Measurements from ENCODE around the gene PRKG1. TPM values are rescaled to one million over a fixed set of nuclear protein-coding genes. Genes with fewer than 3 reads are reported as not detected.
A peak's percentile ranks its signal among the peaks of the same experiment; 100 is the strongest.

PRKG1 gene
- total RNA-seq, 1 experiment from 2014 or later = 7.4 TPM

DNA sequence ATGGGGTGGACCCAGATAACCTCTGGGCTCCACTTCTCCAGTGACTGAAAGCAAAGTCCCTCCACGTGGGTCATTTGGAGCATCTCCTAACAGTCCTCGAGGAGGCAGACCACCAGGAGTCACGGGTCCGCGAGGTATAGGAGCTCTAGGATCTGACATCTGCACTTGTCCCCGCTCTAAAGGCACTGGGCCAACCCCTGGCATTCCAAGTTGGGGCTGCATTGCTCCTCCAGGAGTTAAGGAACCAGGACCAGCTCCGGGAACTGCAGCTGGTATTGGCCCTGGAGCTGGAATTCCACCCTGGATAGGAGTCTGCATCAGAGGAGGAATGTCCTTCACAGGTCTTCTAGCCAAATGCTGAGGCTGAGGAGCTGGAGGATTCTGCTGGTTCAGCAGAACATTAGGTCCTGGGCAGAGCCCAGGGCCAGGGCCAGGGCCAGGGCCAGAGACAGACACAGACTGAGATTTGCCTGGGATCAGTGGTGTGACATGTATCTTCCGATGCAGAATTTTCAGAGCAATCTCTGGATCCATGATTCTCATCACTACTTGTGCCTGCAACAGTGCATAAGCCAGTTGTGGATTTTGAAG is 624.3 kb downstream of the PRKG1 start:
- H3K27ac ChIP-seq (ENCODE audit: low read length) = no peak overlapping the region
- H3K79me2 ChIP-seq (ENCODE audit: low read length) = peaks cover 41% of the 10 kb centered on the region
- peak overlapping the region; percentile 74 for H3K4me3 ChIP-seq (ENCODE audit: low read length)
- intact Hi-C loops (cut with micrococcal nuclease) = loop anchor here (1.0 to 10.0 kb wide), 5 partner anchors 56 to 274 kb away; no protein-coding TSS in a partner anchor
- BruUV-seq (replicated peaks) = no TSS peak
- peaks cover 25% of the 10 kb centered on the region; the same call in 1 of the 2 replicates for H4K20me1 ChIP-seq (ENCODE audit: low read length)
- no peaks in the 10 kb centered on the region for H3F3A ChIP-seq (ENCODE audit: low read length, unreplicated experiment)
- peak overlapping the region; percentile 86 for H3K4me2 ChIP-seq (ENCODE audit: low read length)
- H3K9me2 ChIP-seq (replicated peaks; ENCODE audit: low read length) = no peaks in the 10 kb centered on the region
- H3K9me3 ChIP-seq (ENCODE audit: low read length) = no peaks in the 10 kb centered on the region
- no peaks in the 10 kb centered on the region for H3K27me3 ChIP-seq (ENCODE audit: low read length)
- ChIA-PET CTCF (interaction anchor here (0.6 kb wide), 1 partner anchor 954 kb away, joined by 4 read pairs; no protein-coding TSS in a partner anchor), POLR2A (ENCODE audit: unreplicated experiment) (no interaction called here)
- peak overlapping the region; percentile 91 for H2AFZ ChIP-seq (ENCODE audit: low read length)
- DNase-seq = no peak
- peaks cover 32% of the 10 kb centered on the region for H3K4me1 ChIP-seq (ENCODE audit: insufficient read depth, low read length)
- ATAC-seq = no peak
- TF ChIP-seq EZH2 (IDR thresholded peaks at IDR 0.05; ENCODE audit: low read length, unreplicated experiment) (no peak), EZH2phosphoT487 (IDR thresholded peaks at IDR 0.05; ENCODE audit: borderline replicate concordance, low read length) (no peak)
- TF ChIP-seq, protein P1, sequence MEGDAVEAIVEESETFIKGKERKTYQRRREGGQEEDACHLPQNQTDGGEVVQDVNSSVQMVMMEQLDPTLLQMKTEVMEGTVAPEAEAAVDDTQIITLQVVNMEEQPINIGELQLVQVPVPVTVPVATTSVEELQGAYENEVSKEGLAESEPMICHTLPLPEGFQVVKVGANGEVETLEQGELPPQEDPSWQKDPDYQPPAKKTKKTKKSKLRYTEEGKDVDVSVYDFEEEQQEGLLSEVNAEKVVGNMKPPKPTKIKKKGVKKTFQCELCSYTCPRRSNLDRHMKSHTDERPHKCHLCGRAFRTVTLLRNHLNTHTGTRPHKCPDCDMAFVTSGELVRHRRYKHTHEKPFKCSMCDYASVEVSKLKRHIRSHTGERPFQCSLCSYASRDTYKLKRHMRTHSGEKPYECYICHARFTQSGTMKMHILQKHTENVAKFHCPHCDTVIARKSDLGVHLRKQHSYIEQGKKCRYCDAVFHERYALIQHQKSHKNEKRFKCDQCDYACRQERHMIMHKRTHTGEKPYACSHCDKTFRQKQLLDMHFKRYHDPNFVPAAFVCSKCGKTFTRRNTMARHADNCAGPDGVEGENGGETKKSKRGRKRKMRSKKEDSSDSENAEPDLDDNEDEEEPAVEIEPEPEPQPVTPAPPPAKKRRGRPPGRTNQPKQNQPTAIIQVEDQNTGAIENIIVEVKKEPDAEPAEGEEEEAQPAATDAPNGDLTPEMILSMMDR (conservative IDR thresholded peaks at IDR 0.05; ENCODE audit: low read depth, low read length) = no peak
- peaks cover 21% of the 10 kb centered on the region for H3K36me3 ChIP-seq (ENCODE audit: low read depth, low read length)
- peak overlapping the region; percentile 86 for H3K9ac ChIP-seq (ENCODE audit: low read length)

DNA sequence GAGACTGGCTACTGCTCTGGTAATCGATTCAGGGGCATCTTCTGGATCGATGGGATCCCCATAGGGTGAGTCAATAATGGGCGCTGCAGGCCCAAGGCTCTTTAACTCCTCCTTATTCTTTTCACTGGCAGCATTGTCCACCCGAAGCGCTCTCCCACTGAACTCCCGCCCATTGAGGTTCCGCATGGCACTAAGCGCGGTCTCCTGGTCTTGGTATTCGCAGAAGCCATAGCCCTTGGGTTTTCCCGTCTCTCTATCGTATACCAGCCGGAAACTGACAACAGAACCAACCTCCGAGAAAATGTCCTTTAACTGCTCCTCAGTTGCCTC is 624.8 kb downstream of the PRKG1 start:
- intact Hi-C loops (cut with micrococcal nuclease) = loop anchor here (1.0 to 10.0 kb wide), 5 partner anchors 56 to 274 kb away; no protein-coding TSS in a partner anchor
- no peaks in the 10 kb centered on the region for H3K27me3 ChIP-seq (ENCODE audit: low read length)

More for the DNA sequence above, 624.8 kb downstream of the PRKG1 start:
- H3K9me3 ChIP-seq (ENCODE audit: low read length) = no peaks in the 10 kb centered on the region
- H3K79me2 ChIP-seq (ENCODE audit: low read length) = peaks cover 41% of the 10 kb centered on the region
- peak overlapping the region; percentile 91 for H2AFZ ChIP-seq (ENCODE audit: low read length)
- ChIA-PET POLR2A (ENCODE audit: unreplicated experiment) (no interaction called here), CTCF (interaction anchor here (0.6 kb wide), 1 partner anchor 954 kb away, joined by 4 read pairs; no protein-coding TSS in a partner anchor)
- BruUV-seq (replicated peaks) = TSS peak; percentile 74
- peak overlapping the region; percentile 86 for H3K4me2 ChIP-seq (ENCODE audit: low read length)
- peak overlapping the region; percentile 74 for H3K4me3 ChIP-seq (ENCODE audit: low read length)
- peak overlapping the region; percentile 78 for H3K27ac ChIP-seq (ENCODE audit: low read length)
- ATAC-seq = peak; percentile 50
- peaks cover 25% of the 10 kb centered on the region; the same call in 1 of the 2 replicates for H4K20me1 ChIP-seq (ENCODE audit: low read length)
- H3K9me2 ChIP-seq (replicated peaks; ENCODE audit: low read length) = no peaks in the 10 kb centered on the region
- H3F3A ChIP-seq (ENCODE audit: low read length, unreplicated experiment) = no peaks in the 10 kb centered on the region
- H3K9ac ChIP-seq (ENCODE audit: low read length) = peak overlapping the region; percentile 86
- H3K36me3 ChIP-seq (ENCODE audit: low read depth, low read length) = peaks cover 21% of the 10 kb centered on the region
- H3K4me1 ChIP-seq (ENCODE audit: insufficient read depth, low read length) = peaks cover 32% of the 10 kb centered on the region
- TF ChIP-seq, protein P1 (conservative IDR thresholded peaks at IDR 0.05; ENCODE audit: low read depth, low read length) = no peak
- TF ChIP-seq EZH2 (IDR thresholded peaks at IDR 0.05; ENCODE audit: low read length, unreplicated experiment) (no peak), EZH2phosphoT487 (IDR thresholded peaks at IDR 0.05; ENCODE audit: borderline replicate concordance, low read length) (no peak)
- DNase-seq = no peak
